GM18951 (cell line): ENCODE measurements around the gene CRACR2B.

Source experiments
- POLR2A ChIP-seq: IDR thresholded peaks from 4 replicates; pipeline ENCODE4 v1.6.1; 2011; ENCODE audit warnings: mild to moderate bottlenecking; ENCODE audit not compliant: insufficient read length, insufficient read depth; ENCODE audit errors: extremely low read depth
- in situ Hi-C: fragments of 300-500 bp; cut with MboI; formaldehyde crosslinking; loops from one replicate; pipeline ENCODE4 v1.12.0; 2022; ENCODE audit warnings: low sequenced_read_pairs, mixed read lengths, inconsistent platforms; ENCODE audit not compliant: unreplicated experiment

The CRACR2B gene

GRCh38 chr11:810040-810567, 17.6 kb upstream of the CRACR2B start:
- in situ Hi-C loops, result no loop called here
- TF ChIP-seq POLR2A, result no peak

- no peak for TF ChIP-seq POLR2A
- in situ Hi-C loops, result no loop called here
Measured at GRCh38 chr11:811446-812245, 16.1 kb upstream of the CRACR2B start.

GRCh38 chr11:812390-812789, 15.3 kb upstream of the CRACR2B start:
- in situ Hi-C loops, result no loop called here
- TF ChIP-seq POLR2A, result no peak

GRCh38 chr11:813072-813455, 14.7 kb upstream of the CRACR2B start:
- in situ Hi-C loops, result no loop called here
- TF ChIP-seq POLR2A, result no peak

- TF ChIP-seq POLR2A, result peak; percentile 22
- in situ Hi-C loops, result no loop called here
Measured at GRCh38 chr11:813456-814096, 14.1 kb upstream of the CRACR2B start.

- in situ Hi-C loops, result no loop called here
- peak; percentile 25 for TF ChIP-seq POLR2A
Measured at GRCh38 chr11:815675-816432, 11.9 kb upstream of the CRACR2B start.

GRCh38 chr11:816433-816779, 11.3 kb upstream of the CRACR2B start:
- in situ Hi-C loops, result no loop called here
- no peak for TF ChIP-seq POLR2A

GRCh38 chr11:818396-819128, 9.2 kb upstream of the CRACR2B start, which contains the start of gene PNPLA2:
PNPLA2 (plus strand) TSS chr11:818914; CDS start chr11:819719, 805 bp downstream.
- no peak for TF ChIP-seq POLR2A
- in situ Hi-C loops, result no loop called here

- TF ChIP-seq POLR2A, result peak; percentile 95
- in situ Hi-C loops, result no loop called here
Measured at GRCh38 chr11:819129-819931, 8.4 kb upstream of the CRACR2B start.

GRCh38 chr11:819943-820649, 7.6 kb upstream of the CRACR2B start:
- TF ChIP-seq POLR2A, result peak; percentile 14
- in situ Hi-C loops, result no loop called here

- in situ Hi-C loops, result no loop called here
- TF ChIP-seq POLR2A, result no peak
Measured at GRCh38 chr11:820655-821511, 6.8 kb upstream of the CRACR2B start.
